Mesodermal cell (in vitro differentiated cells): Measurements from ENCODE around the gene XIRP1. TPM values are rescaled to one million over a fixed set of nuclear protein-coding genes. Genes with fewer than 3 reads are reported as not detected.
A peak's percentile ranks its signal among the peaks of the same experiment; 100 is the strongest.
"Not testable (repeated sequence)": the region's sequence is repeated elsewhere in the genome, so short reads cannot be mapped to it uniquely, and the experiment has no call there.

Experiments
- H3K27ac ChIP-seq: 2 replicates; pipeline ENCODE4 v1.7.0; 2013; ENCODE audit warnings: mild to moderate bottlenecking, low read depth, low read length, moderate library complexity; ENCODE audit not compliant: severe bottlenecking
- H3K36me3 ChIP-seq: 2 replicates; pipeline ENCODE4 v1.7.1; 2013; ENCODE audit warnings: mild to moderate bottlenecking, low read length, moderate library complexity; ENCODE audit not compliant: control insufficient read depth, insufficient read depth
- H3K4me1 ChIP-seq: one replicate; pipeline ENCODE4 v1.7.1; 2013; ENCODE audit warnings: mild to moderate bottlenecking, low read length; ENCODE audit not compliant: insufficient read depth, control insufficient read depth, poor library complexity, severe bottlenecking
- H3K4me3 ChIP-seq: 2 replicates; pipeline ENCODE4 v1.7.0; 2013; ENCODE audit warnings: low read length, control low read depth, mild to moderate bottlenecking; ENCODE audit not compliant: insufficient read depth, poor library complexity, severe bottlenecking; ENCODE audit errors: extremely low read depth
- H3K9me3 ChIP-seq: 2 replicates; pipeline ENCODE4 v1.7.1; 2013; ENCODE audit warnings: mild to moderate bottlenecking, low read length, moderate library complexity; ENCODE audit not compliant: control insufficient read depth
- WGBS, 2 experiments: methylation state at CpG; one replicate each; pipeline ENCODE4 v1.1.5; 2013; ENCODE audit warnings: missing lambda C conversion rate in 2 of 2; ENCODE audit not compliant: insufficient coverage in 2 of 2; 5-methylcytosine and 5-hydroxymethylcytosine counted together
- polyA plus RNA-seq, 2 experiments: library from polyadenylated mRNA; stranded (reverse); fragments of 50-300 nt; gene quantifications; one replicate each; pipeline ENCODE4 v1.2.3, GENCODE V29; 2013

Gene XIRP1, protein sequence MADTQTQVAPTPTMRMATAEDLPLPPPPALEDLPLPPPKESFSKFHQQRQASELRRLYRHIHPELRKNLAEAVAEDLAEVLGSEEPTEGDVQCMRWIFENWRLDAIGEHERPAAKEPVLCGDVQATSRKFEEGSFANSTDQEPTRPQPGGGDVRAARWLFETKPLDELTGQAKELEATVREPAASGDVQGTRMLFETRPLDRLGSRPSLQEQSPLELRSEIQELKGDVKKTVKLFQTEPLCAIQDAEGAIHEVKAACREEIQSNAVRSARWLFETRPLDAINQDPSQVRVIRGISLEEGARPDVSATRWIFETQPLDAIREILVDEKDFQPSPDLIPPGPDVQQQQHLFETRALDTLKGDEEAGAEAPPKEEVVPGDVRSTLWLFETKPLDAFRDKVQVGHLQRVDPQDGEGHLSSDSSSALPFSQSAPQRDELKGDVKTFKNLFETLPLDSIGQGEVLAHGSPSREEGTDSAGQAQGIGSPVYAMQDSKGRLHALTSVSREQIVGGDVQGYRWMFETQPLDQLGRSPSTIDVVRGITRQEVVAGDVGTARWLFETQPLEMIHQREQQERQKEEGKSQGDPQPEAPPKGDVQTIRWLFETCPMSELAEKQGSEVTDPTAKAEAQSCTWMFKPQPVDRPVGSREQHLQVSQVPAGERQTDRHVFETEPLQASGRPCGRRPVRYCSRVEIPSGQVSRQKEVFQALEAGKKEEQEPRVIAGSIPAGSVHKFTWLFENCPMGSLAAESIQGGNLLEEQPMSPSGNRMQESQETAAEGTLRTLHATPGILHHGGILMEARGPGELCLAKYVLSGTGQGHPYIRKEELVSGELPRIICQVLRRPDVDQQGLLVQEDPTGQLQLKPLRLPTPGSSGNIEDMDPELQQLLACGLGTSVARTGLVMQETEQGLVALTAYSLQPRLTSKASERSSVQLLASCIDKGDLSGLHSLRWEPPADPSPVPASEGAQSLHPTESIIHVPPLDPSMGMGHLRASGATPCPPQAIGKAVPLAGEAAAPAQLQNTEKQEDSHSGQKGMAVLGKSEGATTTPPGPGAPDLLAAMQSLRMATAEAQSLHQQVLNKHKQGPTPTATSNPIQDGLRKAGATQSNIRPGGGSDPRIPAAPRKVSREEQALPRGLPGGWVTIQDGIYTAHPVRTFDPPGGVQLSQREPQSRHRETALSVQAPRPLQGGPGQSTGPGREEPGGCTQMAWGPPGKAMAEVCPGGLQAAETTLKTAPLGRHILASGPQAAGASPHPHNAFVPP (N-terminal part only)
- polyA plus RNA-seq (2013, experiment 1 of 2) = 3.6 TPM
- 3.4 TPM for polyA plus RNA-seq (2013, experiment 2 of 2)

- Histone ChIP-seq H3K4me1 (peaks cover 44% of the 10 kb centered on the region), H3K36me3 (no peaks in the 10 kb centered on the region), H3K9me3 (no peaks in the 10 kb centered on the region), H3K4me3 (no peak within 1 kb of the TSS), H3K27ac (peak within 1 kb of the TSS; percentile 45)
- 88 to 90% methylated on average over 7 to 8 of the region's 9 CpGs for whole genome bisulfite sequencing, 2 experiments
Measured at GRCh38 chr3:39192490-39193092, at the start of gene XIRP1. Gene XIRP1, minus strand, starts transcription at chr3:39192595. Its CDS starts 3,150 bp downstream, at chr3:39189445.

GRCh38 chr3:39241561-39241960 lies 49.2 kb upstream of the XIRP1 start:
- H3K27ac ChIP-seq = no peak overlapping the region
- H3K4me1 ChIP-seq = no peaks in the 10 kb centered on the region
- no peaks in the 10 kb centered on the region for H3K36me3 ChIP-seq
- H3K4me3 ChIP-seq = no peak overlapping the region
- no peaks in the 10 kb centered on the region for H3K9me3 ChIP-seq

DNA sequence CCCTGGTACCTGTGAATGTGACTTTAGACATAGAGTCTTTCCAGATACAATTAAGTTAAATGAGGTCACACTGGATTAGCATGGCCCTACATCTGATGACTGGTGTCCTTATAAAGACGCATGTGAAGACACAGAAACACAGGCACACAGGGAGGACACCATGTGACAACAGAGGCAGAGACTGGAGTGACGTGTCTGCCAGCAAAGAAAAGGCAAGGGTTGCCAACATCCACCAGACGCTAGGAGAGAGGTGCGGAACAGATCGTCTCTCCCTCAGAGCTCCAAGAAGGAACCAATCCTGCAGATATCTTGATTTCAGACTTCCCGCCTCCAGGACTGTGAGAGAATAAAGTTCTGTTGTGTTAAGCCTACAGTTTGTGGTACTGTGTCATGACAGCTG lies 44.6 kb upstream of the XIRP1 start:
- Histone ChIP-seq H3K27ac (no peak overlapping the region), H3K4me1 (no peaks in the 10 kb centered on the region), H3K36me3 (no peaks in the 10 kb centered on the region), H3K4me3 (no peak overlapping the region), H3K9me3 (no peaks in the 10 kb centered on the region)
- 91 to 97% methylated on average over 6 of the region's 6 CpGs for WGBS, 2 experiments

GRCh38 chr3:39234651-39235050 lies 42.3 kb upstream of the XIRP1 start:
- Histone ChIP-seq H3K4me3 (no peak overlapping the region), H3K36me3 (no peaks in the 10 kb centered on the region), H3K4me1 (no peaks in the 10 kb centered on the region), H3K9me3 (no peaks in the 10 kb centered on the region), H3K27ac (no peak overlapping the region)
- no CpG with 5 or more reads among the region's 2 CpGs for WGBS, 2 experiments

GRCh38 chr3:39232859-39233258 lies 40.5 kb upstream of the XIRP1 start:
- H3K9me3 ChIP-seq = no peaks in the 10 kb centered on the region
- no CpG with 5 or more reads among the region's 3 CpGs for WGBS, 2 experiments

DNA sequence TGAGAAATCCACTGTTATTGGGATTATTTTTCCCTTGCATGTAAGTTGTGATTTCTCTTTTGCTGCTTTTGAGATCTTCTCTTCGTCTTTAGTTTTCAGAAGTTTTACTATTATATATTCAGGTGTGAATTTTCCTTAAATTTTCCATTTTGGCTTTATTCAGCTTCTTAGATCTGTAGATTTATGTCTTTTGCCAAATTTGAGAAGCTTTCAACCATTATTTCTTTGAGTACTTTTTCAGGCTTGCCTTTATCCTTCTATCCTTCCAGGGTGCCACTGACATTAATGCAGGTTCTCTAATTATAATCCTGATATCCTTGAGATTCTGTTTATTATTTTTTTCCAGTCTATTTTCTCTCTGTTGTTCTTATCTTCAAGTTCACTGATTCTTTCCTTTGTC lies 38.1 kb upstream of the XIRP1 start:
- Histone ChIP-seq H3K36me3 (no peaks in the 10 kb centered on the region), H3K27ac (no peak overlapping the region)
- no CpG with 5 or more reads among the region's 1 CpG for WGBS, 2 experiments

More at GRCh38 chr3:39232859-39233258, 40.5 kb upstream of the XIRP1 start:
- Histone ChIP-seq H3K4me1 (no peaks in the 10 kb centered on the region), H3K36me3 (no peaks in the 10 kb centered on the region), H3K27ac (no peak overlapping the region), H3K4me3 (no peak overlapping the region)

GRCh38 chr3:39228496-39228895 lies 36.1 kb upstream of the XIRP1 start:
- Histone ChIP-seq H3K4me1 (no peaks in the 10 kb centered on the region), H3K4me3 (no peak overlapping the region), H3K27ac (no peak overlapping the region), H3K9me3 (no peaks in the 10 kb centered on the region), H3K36me3 (no peaks in the 10 kb centered on the region)
- 90% methylated on average over 2 of the region's 4 CpGs; no CpG with 5 or more reads in 1 of the 2 experiments for WGBS, 2 experiments

More for the DNA sequence above, 38.1 kb upstream of the XIRP1 start:
- H3K4me1 ChIP-seq = no peaks in the 10 kb centered on the region
- no peak overlapping the region for H3K4me3 ChIP-seq
- no peaks in the 10 kb centered on the region for H3K9me3 ChIP-seq

DNA sequence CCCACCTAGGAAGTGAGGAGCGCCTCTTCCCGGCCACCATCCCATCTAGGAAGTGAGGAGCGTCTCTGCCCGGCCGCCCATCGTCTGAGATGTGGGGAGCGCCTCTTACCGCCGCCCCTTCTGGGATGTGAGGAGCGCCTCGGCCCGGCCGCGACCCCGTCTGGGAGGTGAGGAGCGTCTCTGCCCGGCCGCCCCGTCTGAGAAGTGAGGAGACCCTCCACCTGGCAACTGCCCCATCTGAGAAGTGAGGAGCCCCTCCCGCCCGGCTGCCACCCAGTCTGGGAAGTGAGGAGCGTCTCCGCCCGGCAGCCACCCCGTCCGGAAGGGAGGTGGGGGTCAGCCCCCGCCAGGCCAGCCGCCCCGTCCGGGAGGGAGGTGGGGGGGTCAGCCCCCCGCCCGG lies 35.2 kb upstream of the XIRP1 start:
- 90 to 97% methylated on average over 2 to 6 of the region's 32 CpGs for WGBS, 2 experiments
- H3K4me3 ChIP-seq, H3K27ac ChIP-seq, H3K4me1 ChIP-seq, H3K9me3 ChIP-seq, H3K36me3 ChIP-seq: not testable (repeated sequence)

DNA sequence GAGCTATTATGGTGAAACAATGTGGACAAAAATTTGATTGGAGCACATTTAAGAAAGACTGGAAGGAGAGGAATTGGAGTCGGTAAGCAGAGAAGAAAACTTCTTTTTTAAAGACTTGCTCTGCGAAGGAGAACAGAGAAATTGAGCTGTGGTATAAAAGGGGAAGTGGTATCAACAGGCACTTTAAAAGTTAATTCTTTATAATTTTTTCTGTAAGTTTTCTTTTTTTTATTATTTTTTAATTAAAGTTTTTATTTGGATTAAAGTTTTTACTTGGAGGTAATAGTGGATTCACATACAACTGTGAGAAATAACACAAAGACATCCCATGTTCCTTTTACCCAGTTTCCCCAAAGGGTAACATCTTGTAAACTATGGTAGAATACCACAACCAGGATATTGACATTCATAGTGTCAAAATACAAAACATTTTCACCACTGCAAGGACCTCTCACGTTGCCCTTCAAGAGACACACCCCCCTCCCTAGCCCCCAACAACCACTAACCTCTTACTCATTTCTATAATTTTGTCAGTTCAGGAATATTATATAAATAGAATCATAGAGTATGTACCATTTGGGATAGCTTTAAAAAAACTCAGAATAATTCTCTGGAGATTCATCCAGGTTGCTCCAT lies 33.8 kb upstream of the XIRP1 start:
- H3K4me3 ChIP-seq = no peak overlapping the region
- no peaks in the 10 kb centered on the region for H3K9me3 ChIP-seq
- WGBS, 2 experiments = 92 to 100% methylated on average over 1 of the region's 3 CpGs
- H3K36me3 ChIP-seq = no peaks in the 10 kb centered on the region
- H3K27ac ChIP-seq = no peak overlapping the region
- H3K4me1 ChIP-seq = no peaks in the 10 kb centered on the region

DNA sequence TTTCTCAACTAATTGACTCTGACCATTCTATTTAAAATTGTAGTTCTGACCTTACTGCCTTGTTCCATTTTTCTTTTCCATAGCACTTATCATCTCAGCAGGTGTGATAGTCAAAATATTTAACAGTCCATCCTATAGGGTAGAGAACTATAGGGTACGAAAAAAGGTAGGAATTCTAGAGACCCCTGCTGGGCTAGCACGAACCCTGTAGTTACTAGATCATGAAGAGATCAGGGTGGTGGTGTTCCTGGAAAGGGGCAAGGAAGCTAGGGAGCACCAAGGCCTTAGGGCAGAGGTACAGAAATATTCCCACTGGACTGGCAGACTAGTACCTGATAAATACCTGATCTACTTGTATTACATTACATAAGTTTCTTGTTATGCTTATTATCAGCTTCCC lies 31.9 kb upstream of the XIRP1 start:
- Histone ChIP-seq H3K4me3 (no peak overlapping the region), H3K27ac (no peak overlapping the region), H3K4me1 (no peaks in the 10 kb centered on the region), H3K9me3 (no peaks in the 10 kb centered on the region), H3K36me3 (no peaks in the 10 kb centered on the region)
- WGBS, 2 experiments = 67 to 79% methylated on average over 1 to 2 of the region's 2 CpGs
